ENCODE measurements around the gene SRF.
A peak's percentile ranks its signal among the peaks of the same experiment; 100 is the strongest.

SRF gene

DNA sequence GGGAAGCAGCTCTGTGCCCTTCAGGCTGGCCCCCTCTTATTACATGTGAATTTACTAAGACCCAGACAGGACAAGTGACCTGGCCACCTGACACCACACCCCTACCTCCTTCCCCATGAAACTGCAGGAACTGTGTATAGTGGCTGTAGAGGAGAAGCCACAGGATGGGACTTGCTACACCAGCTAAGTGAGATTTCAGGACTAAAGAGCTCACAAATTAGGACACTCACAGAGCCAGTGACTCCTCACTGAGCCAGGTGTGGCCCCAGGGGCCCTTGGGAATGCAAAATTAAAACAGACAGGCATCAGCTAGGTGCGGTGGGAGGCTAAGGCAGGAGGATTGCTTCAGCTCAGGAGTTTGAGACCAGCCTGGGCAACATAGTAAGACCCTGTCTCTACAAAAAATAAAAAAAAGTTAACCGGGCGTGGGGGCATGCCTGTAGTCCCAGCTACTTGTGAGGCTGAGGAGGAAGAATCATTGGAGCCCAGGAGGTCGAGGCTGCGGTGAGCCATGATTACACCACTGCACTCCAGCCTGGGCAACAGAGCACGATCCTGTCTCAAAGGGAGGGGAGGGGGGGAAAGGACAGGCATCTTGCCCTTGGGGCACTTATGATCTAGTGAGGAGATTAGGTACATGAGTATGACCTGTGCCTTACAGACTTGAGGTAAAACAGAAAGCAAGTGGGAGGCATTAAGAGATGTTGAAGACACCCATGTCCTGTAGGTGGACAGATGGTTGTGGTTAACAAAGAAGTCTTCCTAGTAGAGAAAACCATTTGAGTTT lies 23.2 kb upstream of the SRF start:
- no peak for DNase-seq

DNA sequence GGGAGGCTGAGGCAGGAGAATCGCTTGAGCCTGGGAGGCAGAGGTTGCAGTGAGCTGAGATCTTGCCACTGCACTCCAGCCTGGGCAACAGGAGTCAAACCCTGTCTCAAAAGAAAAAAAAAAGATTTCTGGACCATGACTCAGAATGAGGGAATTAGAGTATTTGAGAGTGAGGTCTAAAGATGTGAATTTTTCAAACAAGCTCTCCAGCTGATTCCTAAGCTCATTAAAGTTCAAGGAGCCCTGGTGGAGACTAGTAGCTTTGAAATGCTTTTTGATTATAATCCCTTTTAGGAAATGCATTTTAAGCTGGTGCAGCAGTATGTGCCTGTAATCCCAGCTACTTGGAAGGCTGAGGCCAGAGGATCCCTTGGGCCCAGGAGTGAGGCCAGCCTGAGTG lies 21.8 kb upstream of the SRF start:
- DNase-seq: no peak

GRCh38 chr6:43150051-43150751 lies 20.9 kb upstream of the SRF start:
- DNase-seq: no peak

GRCh38 chr6:43159599-43159998 lies 11.5 kb upstream of the SRF start:
- DNase-seq: no peak

GRCh38 chr6:43163899-43164298 lies 7.2 kb upstream of the SRF start:
- no peak for DNase-seq

DNA sequence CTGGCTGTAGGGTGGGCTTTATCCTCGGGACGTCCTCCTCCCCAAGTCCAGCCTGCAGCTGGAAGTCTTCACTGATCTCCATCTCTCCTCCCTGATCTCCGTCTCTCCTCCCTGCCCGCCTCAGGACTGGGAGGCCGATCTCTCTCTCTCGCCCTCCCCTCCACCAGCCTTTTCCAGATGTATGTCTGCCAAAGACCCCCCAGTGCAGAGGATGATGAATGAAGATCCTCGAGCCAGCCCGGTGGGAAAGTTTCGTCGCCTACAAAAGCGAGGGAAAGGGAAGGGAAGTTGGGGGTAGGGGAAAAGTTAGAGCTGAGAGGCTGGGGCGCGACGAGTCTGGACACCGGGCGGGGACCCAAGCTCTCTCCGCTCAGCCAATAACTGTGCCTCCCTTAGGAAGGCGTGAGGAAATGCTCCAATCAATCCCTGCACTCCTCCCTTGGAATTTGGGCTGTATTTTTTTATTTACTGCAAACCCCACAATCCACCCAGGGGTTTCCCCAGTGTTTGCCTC lies 595 bp upstream of the SRF start:
- DNase-seq: no peak

DNA sequence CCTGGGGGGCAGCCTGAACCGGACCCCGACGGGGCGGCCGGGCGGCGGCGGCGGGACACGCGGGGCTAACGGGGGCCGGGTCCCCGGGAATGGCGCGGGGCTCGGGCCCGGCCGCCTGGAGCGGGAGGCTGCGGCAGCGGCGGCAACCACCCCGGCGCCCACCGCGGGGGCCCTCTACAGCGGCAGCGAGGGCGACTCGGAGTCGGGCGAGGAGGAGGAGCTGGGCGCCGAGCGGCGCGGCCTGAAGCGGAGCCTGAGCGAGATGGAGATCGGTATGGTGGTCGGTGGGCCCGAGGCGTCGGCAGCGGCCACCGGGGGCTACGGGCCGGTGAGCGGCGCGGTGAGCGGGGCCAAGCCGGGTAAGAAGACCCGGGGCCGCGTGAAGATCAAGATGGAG lies 636 bp downstream of the SRF start:
- no peak for DNase-seq

- peak; percentile 33 for DNase-seq
These were observed 1.3 kb downstream of the SRF start for GRCh38 chr6:43172104-43173007.

DNA sequence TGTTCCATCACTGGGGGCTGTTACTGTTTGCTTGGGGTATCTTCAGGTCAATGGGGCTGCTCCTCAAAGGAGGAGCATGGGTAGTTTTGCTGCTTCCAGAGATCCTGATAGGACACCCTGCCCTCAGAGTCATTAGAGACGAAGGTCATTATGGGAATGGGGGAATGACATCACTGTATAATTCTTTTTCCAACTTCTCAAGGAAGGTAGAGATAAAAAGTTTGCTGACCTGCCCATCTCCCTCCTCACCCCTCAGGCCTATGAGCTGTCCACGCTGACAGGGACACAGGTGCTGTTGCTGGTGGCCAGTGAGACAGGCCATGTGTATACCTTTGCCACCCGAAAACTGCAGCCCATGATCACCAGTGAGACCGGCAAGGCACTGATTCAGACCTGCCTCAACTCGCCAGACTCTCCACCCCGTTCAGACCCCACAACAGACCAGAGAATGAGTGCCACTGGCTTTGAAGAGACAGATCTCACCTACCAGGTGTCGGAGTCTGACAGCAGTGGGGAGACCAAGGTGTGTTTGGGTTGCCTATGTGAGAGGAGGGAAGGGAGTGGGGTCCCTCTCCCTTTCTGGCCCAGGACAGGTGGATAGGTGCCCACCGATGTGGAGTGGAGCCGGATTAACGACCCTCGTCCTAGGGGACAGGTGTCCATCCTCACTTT lies 2.7 kb downstream of the SRF start:
- DNase-seq: no peak

GRCh38 chr6:43174263-43175112 lies 3.4 kb downstream of the SRF start:
- peak; percentile 96 for DNase-seq

GRCh38 chr6:43175676-43176422 lies 4.8 kb downstream of the SRF start:
- DNase-seq: no peak

DNA sequence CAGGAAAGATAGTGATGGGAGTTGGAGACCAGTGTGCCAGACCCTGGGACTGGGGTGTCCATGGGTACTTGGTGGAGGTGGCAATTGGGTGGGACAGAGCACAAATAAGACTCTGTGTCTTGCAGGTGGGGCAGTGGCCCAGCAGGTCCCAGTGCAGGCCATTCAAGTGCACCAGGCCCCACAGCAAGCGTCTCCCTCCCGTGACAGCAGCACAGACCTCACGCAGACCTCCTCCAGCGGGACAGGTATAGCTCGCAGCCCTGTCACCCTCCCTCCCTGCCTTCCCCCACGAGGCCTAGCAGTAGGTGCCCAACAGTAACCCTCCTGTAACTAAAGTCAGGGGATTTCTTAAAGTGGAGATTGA lies 5.3 kb downstream of the SRF start:
- no peak for DNase-seq

- DNase-seq: no peak
These were observed 7.1 kb downstream of the SRF start for GRCh38 chr6:43178150-43178549.

- DNase-seq: no peak
These were observed 8.1 kb downstream of the SRF start for GRCh38 chr6:43178951-43179830.

DNA sequence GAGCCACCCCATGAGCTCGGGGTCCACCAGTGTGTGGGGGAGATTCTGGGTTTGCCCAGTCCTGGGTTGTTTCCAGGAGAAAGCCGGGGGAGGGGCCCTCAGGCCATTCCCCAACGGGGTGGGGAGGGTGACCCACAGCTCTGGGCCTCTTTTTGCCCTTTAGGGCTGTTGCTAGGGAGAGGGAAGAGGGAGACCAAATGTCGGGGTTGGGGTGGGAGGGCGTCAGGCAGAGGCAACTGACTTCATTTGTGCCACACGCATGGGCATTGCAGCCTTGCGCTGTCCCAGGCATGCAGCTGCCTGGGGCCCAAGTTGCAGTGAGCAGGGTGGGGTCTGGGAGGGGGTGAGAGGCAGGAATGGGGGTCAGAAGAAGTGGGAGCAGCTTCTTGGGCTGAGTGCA lies 9.0 kb downstream of the SRF start:
- DNase-seq: no peak

DNA sequence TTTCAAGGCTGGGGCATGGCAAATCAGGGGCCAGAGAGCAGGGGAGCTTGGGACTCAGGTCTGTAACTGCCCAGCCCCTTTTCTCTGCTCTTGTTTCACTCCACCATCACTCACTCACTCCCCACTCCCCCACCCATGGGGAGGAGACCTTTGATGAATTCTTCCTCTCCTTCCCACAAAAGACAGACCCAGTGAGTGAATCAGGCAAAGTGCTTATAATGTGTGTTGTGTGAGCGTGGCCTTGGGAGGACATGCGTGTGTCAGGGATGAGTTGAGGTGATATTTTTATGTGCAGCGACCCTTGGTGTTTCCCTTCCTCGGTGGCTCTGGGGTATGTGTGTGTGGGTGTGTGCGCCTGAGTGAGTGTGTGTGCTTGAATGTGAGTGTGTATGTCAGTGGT lies 9.9 kb downstream of the SRF start:
- DNase-seq: no peak

DNA sequence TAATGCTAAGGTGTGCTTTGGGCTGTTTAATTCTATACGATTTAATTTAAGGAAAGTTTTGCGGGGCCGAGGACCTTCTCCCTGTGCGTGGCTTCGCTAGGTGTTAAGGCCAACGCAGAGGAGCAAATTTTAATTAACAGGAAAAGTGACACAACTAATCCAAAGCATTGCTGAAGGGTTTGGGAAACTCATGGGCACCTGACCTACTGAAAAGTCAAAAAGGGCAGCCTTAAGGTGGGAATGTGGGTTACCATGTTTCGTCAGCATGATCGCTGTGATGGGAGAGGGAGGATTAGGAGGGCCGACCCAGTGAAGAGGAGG lies 10.5 kb downstream of the SRF start:
- DNase-seq: no peak

DNA sequence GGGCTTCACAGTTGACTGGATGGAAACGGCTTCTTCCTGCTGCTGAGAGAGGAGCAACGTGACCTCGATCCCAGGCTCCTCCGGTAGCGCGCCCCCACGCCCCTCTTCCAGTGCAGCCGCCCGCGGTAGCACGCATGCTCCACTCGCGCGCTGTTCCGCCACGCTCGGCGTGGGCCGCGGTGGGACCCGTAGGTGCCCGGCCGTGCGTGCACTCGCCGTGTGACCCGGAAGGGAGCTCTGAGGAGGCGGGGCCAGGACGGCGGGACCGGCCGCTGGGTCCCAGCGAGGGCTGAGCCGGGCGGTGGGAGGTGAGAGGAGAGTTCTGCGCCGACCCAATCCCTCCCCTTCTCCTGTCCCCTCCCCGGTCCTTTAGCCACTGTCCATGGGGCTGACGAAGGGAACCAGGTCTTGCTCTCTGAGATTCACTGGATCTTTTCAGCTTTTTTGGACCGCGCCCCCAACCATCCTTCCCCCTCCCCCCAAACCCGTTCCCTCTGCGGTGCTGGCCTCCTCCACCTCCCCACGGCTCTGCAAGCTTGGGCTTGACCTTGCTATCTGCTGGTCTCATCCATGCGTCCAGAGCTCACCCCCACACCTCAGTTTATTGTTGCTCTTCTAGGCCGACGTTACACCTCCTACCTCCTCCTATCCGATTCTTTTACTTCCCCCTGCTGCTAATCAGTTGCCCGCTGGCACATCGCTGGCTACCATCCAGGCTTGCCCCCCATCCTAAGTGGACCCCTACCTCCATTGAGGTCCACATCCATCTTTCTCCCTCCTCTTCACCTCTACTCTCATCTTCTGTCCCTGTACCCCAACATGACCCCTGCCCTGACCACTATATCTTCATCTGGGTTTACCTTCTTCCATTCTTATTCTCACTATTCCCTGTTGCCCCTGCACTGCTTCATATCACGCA lies 11.1 kb downstream of the SRF start, which contains the start of gene CUL9:
Gene CUL9, plus strand, starts transcription at position 255 of the 919 bp plus-strand sequence. CDS start 2,115 bp downstream, outside the sequence.
- DNase-seq: peak; percentile 35

DNA sequence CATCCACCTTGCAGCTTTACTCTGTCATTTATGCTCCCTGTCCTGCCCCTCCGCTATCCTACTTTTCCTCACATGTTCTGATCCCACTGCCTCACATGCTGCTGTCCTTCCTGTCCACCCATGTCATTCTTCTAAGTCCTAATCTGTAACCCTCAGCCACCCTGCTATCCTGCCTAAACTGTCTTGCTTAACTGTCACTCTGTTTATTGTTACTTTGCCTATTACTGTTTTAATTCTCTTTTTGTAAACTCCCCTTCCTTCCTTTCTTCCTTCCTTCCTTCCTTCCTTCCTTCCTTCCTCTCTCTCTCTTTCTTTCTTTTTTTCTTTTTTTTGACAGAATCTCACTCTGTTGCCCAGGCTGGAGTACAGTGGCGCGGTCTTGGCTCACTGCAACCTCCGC lies 12.4 kb downstream of the SRF start:
- DNase-seq: no peak

Measured in NCI-H526 treated with DMSO at 0.1 percent for 48 hours (cell line).